Measurements from ENCODE around the gene KIAA1755. TPM values are rescaled to one million over a fixed set of nuclear protein-coding genes. Genes with fewer than 3 reads are reported as not detected.
"Not testable (repeated sequence)": the region's sequence is repeated elsewhere in the genome, so short reads cannot be mapped to it uniquely, and the experiment has no call there.

KIAA1755 gene
- total RNA-seq, 1 donor from 2014 or later: 7.0 TPM

GRCh38 chr20:38269040-38269439 lies 8.5 kb upstream of the KIAA1755 start:
- no peak for DNase-seq (ENCODE audit: low spot score)
- intact Hi-C loops (cut with DNase I): no loop called here

DNA sequence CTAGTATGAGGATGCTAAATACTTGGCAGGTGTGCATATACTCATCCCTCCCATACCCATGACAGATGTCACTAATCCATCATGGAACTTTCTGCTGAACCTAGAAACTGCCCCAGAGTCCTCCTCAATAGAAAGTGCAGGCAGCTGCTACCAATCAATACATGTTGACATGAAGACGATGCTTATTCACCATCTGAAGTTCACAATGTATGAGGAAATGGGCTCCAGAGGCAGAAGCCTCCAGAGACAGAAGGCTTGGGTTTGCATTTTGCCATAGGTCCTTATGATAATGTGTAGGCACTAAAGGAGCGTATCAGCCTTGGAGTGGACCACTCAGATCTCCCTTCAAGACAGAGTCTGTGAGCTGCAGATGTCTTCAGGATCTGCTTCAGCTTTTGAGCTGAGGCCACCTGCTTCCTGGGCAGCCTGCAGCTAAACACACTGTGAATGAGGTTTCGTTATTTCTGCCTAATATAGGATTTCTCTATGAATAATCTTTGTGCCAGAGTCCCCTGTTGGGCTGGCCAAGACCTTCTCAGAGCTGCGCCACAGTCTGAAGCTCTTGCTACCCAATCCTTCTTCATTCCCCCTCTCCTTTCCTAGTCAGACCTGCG lies 7.5 kb upstream of the KIAA1755 start:
- intact Hi-C loops (cut with DNase I): no loop called here
- no peak for DNase-seq (ENCODE audit: low spot score)

DNA sequence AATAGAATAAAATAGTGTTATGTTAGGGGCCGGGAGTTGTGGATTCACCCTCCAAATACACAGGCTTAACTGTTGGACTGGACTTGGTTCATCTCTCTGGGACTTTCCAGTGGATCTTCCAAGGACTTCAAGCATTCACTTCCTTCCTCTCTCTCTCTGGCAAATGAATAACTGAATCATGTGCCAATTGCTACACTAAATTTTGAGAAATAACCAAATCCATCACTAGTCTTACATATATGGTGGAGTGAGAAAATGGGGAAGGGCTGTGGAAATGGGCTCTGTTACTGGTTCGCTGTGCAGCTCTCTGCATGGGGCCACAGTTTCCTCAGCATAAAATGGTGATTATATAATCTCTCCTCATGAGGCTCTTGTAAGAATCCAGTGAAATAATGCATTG lies 6.8 kb upstream of the KIAA1755 start:
- no peak for DNase-seq (ENCODE audit: low spot score)
- intact Hi-C loops (cut with DNase I): no loop called here

GRCh38 chr20:38266426-38266825 lies 5.9 kb upstream of the KIAA1755 start:
- no peak for DNase-seq (ENCODE audit: low spot score)
- intact Hi-C loops (cut with DNase I): no loop called here

DNA sequence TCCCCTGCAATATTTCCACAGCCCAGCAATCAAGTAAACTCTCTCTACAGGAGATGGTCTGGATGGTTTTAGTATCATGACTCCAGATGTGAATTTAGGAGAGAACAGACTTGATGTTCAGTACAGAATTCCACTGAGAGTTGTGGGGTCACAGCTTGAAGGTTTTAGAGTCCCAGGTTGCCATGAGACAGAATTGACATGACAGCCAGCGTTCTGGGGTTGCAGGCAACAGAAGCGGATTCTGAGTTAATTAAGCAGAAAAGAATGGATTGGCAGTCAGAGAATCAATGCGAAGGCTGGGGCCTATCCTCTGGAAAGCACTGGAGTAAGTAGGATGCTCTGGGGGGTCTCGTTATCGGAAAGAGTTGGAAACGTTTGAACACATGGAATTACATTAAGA lies 2.4 kb upstream of the KIAA1755 start:
- intact Hi-C loops (cut with DNase I): no loop called here
- peak; percentile 51 for DNase-seq (ENCODE audit: low spot score)

GRCh38 chr20:38261054-38261390 lies 487 bp upstream of the KIAA1755 start:
- intact Hi-C loops (cut with DNase I): no loop called here
- no peak for DNase-seq (ENCODE audit: low spot score)

DNA sequence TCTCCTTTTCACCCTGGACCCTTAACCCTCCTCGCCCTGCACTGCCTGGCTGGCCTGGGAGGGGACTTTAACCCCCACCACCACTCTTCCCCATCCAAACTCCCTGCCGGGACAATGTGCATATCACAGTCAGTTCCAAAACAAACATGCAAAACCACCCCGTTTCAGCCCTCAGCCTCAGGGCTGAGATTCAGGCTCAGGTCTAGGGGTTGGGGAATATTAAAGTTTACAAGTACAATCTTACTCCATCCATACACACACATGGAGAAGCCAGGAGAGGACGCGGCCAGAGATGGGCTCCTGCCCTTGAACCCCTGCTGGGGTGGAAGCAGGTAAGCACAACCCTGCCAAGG lies 534 bp downstream of the KIAA1755 start:
- intact Hi-C loops (cut with DNase I): no loop called here
- peak; percentile 43 for DNase-seq (ENCODE audit: low spot score)

DNA sequence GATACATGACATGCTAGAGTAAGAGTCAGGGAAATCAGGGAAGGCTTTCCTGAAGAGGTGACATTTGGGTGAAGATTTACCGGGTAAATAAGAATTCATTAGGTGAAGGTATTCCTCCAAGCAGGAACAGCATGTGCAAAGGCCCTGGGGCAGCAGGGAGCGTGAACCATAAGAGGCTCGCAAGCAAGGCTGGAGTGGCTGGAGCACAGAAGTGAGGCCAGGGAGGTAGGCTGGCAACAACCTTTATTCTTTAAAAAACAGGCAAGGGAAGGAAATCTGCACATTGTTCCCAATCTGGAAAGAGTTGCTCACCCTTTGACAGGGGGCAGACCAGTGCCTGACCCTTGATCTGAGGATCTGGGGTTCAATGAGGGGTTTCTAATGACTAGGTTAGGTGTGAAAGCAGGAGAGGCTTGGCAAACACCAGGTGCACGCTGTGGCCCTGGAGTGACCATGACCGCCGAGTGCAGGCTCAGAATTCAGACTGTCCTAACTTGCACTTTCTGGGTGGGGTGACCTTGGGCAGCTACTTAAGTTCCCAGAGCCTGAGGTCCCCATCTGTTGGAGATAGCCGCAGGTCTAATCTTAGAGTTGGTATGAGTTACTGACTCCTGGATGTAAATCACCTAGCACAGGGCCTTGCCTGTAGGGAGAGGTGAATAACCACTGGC lies 1.9 kb downstream of the KIAA1755 start:
- DNase-seq (ENCODE audit: low spot score): peak; percentile 27
- intact Hi-C loops (cut with DNase I): no loop called here

DNA sequence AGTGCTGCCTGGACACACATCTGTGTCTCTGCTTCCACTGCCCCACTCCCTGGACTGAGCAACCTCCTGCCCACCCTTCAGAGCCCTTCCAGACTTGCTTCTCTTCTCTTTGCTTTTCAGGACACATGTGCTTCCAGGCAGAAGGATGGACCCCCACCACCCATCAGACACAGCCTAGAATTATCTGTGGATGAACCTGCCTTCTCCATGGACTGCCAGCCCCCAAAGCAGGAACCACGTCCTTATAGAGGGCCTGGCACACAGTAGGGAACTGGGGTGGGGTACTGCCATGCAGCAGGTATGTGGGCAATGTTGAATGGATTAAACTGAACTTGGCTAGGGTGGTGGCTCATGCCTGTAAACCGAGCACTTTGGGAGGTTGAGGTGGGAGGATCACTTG lies 3.6 kb downstream of the KIAA1755 start:
- DNase-seq (ENCODE audit: low spot score): peak; percentile 17
- intact Hi-C loops (cut with DNase I): no loop called here

DNA sequence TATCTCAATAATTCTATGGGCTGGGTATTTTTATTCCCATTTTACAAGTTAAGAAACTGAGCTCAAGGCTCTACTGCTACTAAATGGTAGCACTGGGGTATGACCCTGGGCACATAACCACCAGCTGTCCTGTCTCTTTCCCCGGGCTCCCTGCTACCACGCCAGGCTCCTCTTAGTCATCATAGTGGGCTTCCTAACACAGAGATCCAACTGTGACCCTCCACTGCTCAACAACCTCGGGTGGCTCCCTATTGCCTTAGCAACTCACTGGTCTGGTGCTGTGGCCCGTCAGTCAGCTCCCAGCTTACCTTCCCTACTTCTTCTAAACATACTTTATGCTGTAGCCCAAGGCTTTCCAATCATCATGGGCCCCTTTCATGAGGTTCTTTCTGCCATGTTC lies 4.5 kb downstream of the KIAA1755 start:
- peak; percentile 27 for DNase-seq (ENCODE audit: low spot score)
- intact Hi-C loops (cut with DNase I): no loop called here

DNA sequence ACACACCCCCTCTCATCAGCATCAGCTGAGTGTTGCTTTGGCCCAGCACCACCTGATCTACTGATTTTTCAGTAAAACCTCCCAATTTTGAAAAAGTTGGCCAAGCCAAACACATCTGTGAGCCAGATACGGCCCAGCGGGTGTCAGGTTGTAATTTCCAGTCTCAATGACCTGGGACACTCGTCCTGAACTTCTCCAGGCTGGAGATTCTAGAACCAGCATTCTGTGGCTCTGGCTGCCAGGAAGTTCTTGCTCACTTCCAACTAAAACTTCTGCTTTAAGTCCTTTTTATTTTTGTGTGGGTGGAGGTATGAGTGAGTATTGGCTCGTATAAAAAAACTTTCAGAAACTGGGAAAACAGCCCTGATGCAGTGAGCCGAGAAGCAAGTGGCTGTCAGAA lies 5.1 kb downstream of the KIAA1755 start:
- peak; percentile 39 for DNase-seq (ENCODE audit: low spot score)
- intact Hi-C loops (cut with DNase I): no loop called here

DNA sequence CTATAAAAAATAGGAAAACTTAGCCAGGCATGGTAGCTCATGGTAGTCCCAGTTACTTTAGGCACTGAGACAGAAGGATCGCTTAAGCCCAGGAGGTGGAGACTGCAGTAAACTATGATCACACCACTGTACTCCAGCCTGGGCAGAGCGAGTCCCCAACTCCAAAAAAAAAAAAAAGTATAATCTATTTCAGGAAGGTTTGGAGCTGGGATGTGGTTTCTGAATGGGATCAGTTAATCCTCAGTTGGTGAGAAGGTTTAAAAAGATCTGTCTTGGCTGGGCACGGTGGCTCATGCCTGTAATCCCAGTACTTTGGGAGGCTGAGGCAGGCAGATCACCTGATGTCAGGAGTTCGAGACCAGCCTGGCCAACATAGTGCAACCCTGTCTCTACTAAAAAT lies 5.9 kb downstream of the KIAA1755 start:
- peak; percentile 1 for DNase-seq (ENCODE audit: low spot score)
- intact Hi-C loops (cut with DNase I): not testable (repeated sequence)

- intact Hi-C loops (cut with DNase I): no loop called here
- peak; percentile 26 for DNase-seq (ENCODE audit: low spot score)
Measured at GRCh38 chr20:38253571-38253970, 7.0 kb downstream of the KIAA1755 start.

GRCh38 chr20:38252292-38253288 lies 7.9 kb downstream of the KIAA1755 start:
- intact Hi-C loops (cut with DNase I): no loop called here
- peak; percentile 51 for DNase-seq (ENCODE audit: low spot score)

DNA sequence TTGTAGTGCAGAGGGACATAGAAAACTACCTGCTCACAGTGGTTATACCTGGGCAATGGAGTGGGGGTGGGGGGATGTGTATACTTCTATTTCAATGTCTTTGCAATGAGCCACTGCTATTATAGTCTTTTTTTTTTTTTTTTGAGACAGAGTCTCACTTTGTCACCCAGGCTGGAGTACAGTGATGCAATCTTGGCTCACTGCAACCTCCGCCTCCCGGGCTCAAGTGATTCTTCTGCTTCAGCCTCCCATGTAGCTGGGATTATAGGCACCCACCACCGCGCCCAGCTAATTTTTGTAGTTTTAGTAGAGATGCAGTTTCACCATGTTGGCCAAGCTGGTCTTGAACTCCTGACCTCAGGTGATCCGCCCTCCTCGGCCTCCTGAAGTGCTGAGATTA lies 9.1 kb downstream of the KIAA1755 start:
- intact Hi-C loops (cut with DNase I): not testable (repeated sequence)
- DNase-seq (ENCODE audit: low spot score): peak; percentile 26

GRCh38 chr20:38250609-38251008 lies 9.9 kb downstream of the KIAA1755 start:
- DNase-seq (ENCODE audit: low spot score): no peak
- intact Hi-C loops (cut with DNase I): no loop called here

DNA sequence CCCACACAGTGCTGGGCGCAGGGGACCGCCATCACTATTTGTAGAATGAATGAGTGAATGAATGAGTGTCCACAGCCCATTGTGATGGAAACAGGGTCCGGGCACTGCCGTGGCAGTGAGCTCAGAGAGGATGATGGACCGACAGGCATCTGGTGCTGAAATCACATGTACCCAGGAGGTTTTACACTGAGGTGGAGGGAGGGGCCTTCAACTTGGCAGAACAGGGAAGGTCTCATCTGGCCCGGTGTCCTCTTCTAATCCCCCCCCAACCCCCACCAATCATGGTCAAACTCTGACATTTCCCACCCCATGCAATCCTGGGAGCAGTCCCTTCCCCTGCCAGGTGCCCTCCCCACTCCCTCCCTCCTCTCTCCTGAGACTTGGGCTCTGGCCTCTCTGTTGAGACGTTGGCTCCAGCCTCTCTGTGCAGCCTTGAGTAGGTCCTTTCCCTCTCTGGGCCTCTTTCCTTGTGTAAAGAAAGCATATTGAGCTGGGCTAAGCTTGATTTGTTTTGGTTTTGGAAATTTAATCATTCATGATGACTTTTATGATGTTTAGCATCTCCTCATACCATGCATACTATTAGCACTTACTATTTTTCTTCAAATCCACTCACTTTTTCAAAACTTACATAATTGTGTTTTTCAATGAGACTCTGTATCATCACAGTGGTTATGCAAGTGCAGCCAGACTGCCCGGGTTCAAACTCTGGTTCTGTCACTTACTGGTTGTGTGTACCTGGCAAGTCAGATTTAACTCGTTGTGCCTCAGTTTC lies 10.8 kb downstream of the KIAA1755 start:
- intact Hi-C loops (cut with DNase I): no loop called here
- DNase-seq (ENCODE audit: low spot score): peak; percentile 60

GRCh38 chr20:38248133-38248532 lies 12.4 kb downstream of the KIAA1755 start:
- intact Hi-C loops (cut with DNase I): no loop called here
- peak; percentile 55 for DNase-seq (ENCODE audit: low spot score)

DNA sequence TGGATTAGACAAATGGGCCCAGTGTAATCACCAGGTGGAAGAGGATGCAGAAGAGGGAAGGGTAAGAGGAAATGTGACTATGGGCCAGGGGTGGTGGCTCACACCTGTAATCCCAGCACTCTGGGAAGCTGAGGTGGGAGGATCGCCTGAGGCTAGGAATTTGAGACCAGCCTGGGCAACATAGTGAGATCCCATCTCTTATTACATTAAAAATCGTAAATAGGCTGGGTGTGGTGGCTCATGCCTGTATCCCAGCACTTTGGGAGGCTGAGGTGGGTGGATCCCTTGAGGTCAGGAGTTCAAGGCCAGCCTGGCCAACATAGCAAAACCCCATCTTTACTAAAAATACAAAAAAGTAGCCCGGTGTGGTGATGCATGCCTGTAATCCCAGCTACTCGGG lies 12.8 kb downstream of the KIAA1755 start:
- peak; percentile 5 for DNase-seq (ENCODE audit: low spot score)
- intact Hi-C loops (cut with DNase I): not testable (repeated sequence)

DNA sequence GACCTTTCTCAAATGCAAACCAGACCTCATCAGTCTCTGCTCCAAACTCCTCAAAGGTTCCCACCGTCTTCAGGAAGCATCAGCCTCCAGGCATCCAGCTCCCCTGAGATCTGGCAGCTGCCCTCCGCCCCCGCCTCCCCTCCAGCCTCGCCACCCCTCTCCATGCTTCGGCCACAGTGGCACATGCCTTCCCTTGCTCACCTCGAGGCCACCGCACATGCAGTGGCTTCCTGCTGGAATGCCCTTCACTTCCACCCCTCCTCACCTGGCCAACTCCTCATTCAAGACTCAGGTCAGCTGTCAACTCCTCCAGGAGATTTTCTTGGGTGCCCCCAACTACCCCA lies 13.4 kb downstream of the KIAA1755 start:
- DNase-seq (ENCODE audit: low spot score): no peak
- intact Hi-C loops (cut with DNase I): no loop called here

All from cardiac septum (tissue), 1 donor.